Lower leg skin (tissue), 4 donors: ENCODE results near the gene CCND2. TPM values are rescaled to one million over a fixed set of nuclear protein-coding genes. Genes with fewer than 3 reads are reported as not detected.

Experiments used
- DNase-seq, 2 donors: peaks; one replicate each; pipeline ENCODE4 v3.0.0-alpha.2; 2019; ENCODE audit warnings: low spot score in 2 of 2
- H3K4me3 ChIP-seq: fragments of 200-600 bp; sonication (generic); 2 replicates; pipeline ENCODE4 v1.5.1; 2017; ENCODE audit warnings: mild to moderate bottlenecking, low read depth; ENCODE audit not compliant: poor library complexity, severe bottlenecking
- CTCF ChIP-seq, 3 donors: fragments of 450-650 bp; IDR thresholded peaks; one replicate each; pipeline ENCODE4 v1.5.1; 2016; ENCODE audit warnings: antibody characterized with exemption in 3 of 3, mild to moderate bottlenecking in 3 of 3, moderate library complexity in 2 of 3
- POLR2A ChIP-seq, 2 donors: fragments of 450-650 bp; IDR thresholded peaks; one replicate each; pipeline ENCODE4 v1.6.1; 2016 to 2017; ENCODE audit warnings: antibody characterized with exemption in 2 of 2, mild to moderate bottlenecking in 1 of 2, moderate library complexity in 1 of 2
- WGBS, 2 donors: methylation state at CpG; one replicate each; pipeline ENCODE4 v1.1.5; 2018; 5-methylcytosine and 5-hydroxymethylcytosine counted together
- intact Hi-C: fragments of 100-400 bp; cut with DNase I; formaldehyde crosslinking; loops from one replicate; pipeline ENCODE4 v1.15.0; 2023; ENCODE audit warnings: low total_unique reads
- total RNA-seq, 4 donors: library from RNA; depleted of rRNA; stranded (reverse); fragments of >200 nt; gene quantifications; one replicate each; pipeline ENCODE4 v1.1.0, GENCODE V29; 2016

CCND2 gene
- total RNA-seq, 4 donors from 2014 or later = 14.5 to 29.5 (median 26.6) TPM

DNA sequence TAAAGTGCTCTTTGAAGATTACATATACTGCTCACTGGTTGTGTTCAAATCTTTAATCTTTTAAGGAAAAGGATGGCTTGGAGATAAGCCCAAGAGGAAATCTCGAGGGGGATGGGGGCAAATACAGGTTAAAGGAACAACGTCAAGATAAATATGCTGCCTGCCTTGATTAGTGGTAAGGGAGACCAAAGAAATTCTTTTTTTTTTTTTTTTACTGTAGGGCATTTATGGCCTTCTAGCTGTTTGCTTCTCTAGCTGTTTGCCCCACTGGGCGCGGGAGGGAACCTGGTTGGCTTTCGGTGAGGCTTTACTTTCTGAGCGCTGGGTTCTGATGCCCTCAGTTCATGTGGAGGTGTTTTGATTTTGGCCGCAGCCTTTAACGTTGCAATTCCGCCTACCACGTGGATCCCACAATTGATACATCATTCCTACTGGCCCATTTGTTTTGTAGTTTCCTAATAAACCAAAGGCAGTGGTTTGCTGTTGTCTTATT, 5.7 kb downstream of the CCND2 start:
- intact Hi-C loops = loop anchor here (10.0 kb wide), 2 partner anchors 284 to 504 kb away; no protein-coding TSS in a partner anchor
- TF ChIP-seq POLR2A (IDR thresholded peaks at IDR 0.05) (no peak), CTCF (IDR thresholded peaks at IDR 0.05) (no peak)
- WGBS, 2 donors = 73 to 76% methylated on average over 10 of the region's 10 CpGs
- no peak for DNase-seq
- no peak overlapping the region for H3K4me3 ChIP-seq

GRCh38 chr12:4280351-4281163, 7.0 kb downstream of the CCND2 start:
- TF ChIP-seq CTCF (IDR thresholded peaks at IDR 0.05) (no peak), POLR2A (IDR thresholded peaks at IDR 0.05) (no peak)
- intact Hi-C loops = no loop called here
- 51 to 56% methylated on average over 15 of the region's 15 CpGs for WGBS, 2 donors
- DNase-seq = no peak
- no peak overlapping the region for H3K4me3 ChIP-seq

DNA sequence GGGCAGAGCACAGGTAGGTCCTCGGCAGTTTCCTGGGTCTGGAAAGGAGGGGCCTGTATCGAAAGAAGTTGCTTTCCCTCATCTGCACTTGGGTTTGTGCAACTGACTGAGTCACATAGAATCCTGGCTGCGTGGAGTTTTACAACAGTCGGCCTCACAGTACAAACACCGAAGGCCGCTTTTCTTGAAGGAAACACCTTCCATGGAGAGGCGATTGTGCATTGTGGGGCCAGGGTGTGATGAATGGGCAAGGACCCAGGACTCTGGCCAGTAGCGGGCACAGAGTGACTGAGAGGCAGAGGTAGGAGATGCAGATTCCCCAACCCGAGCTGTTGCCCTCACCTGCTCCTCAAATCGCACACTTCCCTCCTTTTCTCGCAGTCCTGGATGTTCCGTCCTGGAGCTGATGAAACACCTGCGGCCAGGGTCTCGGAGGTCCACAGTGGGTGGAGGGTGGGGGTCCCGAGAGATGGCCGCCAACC, 7.7 kb downstream of the CCND2 start:
- WGBS, 2 donors = 85% methylated on average over 16 of the region's 16 CpGs
- no peak overlapping the region for H3K4me3 ChIP-seq
- no peak for TF ChIP-seq CTCF (IDR thresholded peaks at IDR 0.05)
- TF ChIP-seq POLR2A (IDR thresholded peaks at IDR 0.05) = no peak
- DNase-seq = no peak
- intact Hi-C loops = no loop called here

DNA sequence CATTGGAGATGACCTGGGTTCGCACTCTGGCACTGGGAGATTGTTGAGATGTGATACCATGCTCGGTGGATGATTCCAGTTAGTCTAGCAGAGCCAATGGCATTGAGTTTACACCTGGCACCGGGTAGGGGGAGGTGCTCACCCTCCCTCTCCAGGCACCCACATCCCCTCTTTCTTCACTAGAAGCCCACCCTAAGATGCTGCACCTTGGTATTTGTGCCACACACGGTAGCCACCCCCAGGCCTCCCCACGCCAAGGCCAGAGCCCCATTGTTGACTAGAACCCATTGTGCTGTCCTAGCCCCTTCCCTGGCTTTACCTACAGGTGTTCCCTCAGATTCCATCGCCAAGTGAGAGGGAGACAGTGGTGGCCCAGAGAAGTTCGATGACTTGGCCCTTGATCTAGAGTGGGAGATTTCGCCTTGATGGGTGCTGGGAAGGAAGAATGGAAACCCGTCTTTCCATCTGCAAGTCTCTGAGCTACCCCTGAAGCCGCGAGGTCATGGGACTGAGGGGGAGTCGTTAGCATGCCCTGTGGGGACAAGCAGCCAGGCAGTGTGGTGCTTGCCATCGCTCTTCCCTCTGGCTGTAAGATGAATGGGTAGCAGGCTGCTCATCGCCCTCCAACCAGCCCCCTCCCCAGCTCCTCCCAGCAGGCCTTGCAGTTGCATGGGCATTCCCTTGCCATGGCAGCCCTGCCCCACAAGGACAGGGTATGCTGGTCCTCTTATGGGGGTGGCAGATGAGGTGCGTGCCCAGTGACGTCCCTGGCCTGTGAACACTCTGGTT, 8.7 kb downstream of the CCND2 start:
- intact Hi-C loops = no loop called here
- no peak overlapping the region for H3K4me3 ChIP-seq
- DNase-seq = no peak
- 85 to 89% methylated on average over 16 of the region's 16 CpGs for WGBS, 2 donors
- TF ChIP-seq POLR2A (IDR thresholded peaks at IDR 0.05) (no peak), CTCF (IDR thresholded peaks at IDR 0.05) (no peak)

DNA sequence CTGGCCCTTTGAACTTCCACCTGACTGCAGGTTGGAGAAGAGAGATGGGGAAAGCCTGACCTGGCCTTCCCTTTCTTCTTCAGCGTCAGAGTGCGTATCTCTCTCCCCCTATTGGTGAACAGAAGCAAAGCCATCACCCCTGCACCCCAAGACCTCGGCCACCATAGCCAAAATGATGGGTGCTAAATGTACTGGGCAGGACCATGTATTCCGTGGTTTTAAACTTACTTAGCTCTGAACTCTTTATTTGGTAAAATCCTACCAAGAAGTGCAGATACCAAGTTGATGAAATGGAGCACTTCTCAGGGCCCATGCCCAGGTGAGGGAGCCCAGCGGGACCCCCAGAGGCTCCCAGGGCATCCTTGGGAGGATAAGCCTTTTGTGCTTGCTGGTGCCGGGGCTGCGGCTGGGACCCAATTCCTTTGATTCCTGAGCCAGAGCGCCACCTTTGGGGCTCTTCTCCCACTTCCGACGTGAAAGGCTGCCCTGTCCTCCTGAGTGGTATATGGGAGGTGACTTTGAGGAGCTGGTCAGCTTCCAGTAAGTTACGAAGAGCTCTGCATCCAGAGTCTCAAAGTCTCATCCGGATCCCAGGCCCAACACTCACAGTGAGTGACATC, 9.4 kb downstream of the CCND2 start:
- no peak overlapping the region for H3K4me3 ChIP-seq
- WGBS, 2 donors = 74 to 86% methylated on average over 12 of the region's 12 CpGs
- no peak for TF ChIP-seq POLR2A (IDR thresholded peaks at IDR 0.05)
- TF ChIP-seq CTCF (IDR thresholded peaks at IDR 0.05) = no peak
- no peak for DNase-seq
- intact Hi-C loops = no loop called here
